HEK293 (cell line): Measurements from ENCODE around the gene ZSCAN20.

Experiments used
- ATF2 ChIP-seq: fragments of 450-650 bp; formaldehyde crosslinking; IDR thresholded peaks from 2 replicates; pipeline ENCODE4 v1.5.1; 2016; ENCODE audit warnings: missing biosample characterization, missing genetic modification characterization, low read depth
- CTCF ChIP-seq: fragments of 450-650 bp; formaldehyde crosslinking; IDR thresholded peaks from 2 replicates; pipeline ENCODE4 v1.5.1; 2016; ENCODE audit warnings: missing biosample characterization, missing genetic modification characterization
- HOXA7 ChIP-seq: sonication (generic); formaldehyde crosslinking; IDR thresholded peaks from 2 replicates; pipeline ENCODE4 v1.8.1; 2022; ENCODE audit warnings: missing genetic modification reagents, borderline replicate concordance
- PBX3 ChIP-seq: sonication (generic); formaldehyde crosslinking; IDR thresholded peaks from 2 replicates; pipeline ENCODE4 v1.8.1; 2022; ENCODE audit warnings: mild to moderate bottlenecking, moderate library complexity, missing genetic modification reagents
- ZBTB21 ChIP-seq: fragments of 450-650 bp; formaldehyde crosslinking; IDR thresholded peaks from 2 replicates; pipeline ENCODE4 v1.5.1; 2017; ENCODE audit warnings: missing biosample characterization, missing genetic modification characterization
- ZNF10 ChIP-seq: fragments of 450-650 bp; formaldehyde crosslinking; IDR thresholded peaks from 2 replicates; pipeline ENCODE4 v1.5.1; 2017; ENCODE audit warnings: missing biosample characterization, missing genetic modification characterization
- ZNF398 ChIP-seq: fragments of 450-650 bp; formaldehyde crosslinking; IDR thresholded peaks from 2 replicates; pipeline ENCODE4 v1.5.1; 2017; ENCODE audit warnings: missing biosample characterization, missing genetic modification characterization
- ZNF558 ChIP-seq: fragments of 450-650 bp; formaldehyde crosslinking; IDR thresholded peaks from 2 replicates; pipeline ENCODE4 v1.5.1; 2016; ENCODE audit warnings: missing biosample characterization, missing genetic modification characterization
- ZNF626 ChIP-seq: fragments of 450-650 bp; sonication (Bioruptor Pico); formaldehyde crosslinking; IDR thresholded peaks from 2 replicates; pipeline ENCODE4 v1.5.1; 2018; ENCODE audit warnings: missing biosample characterization, missing genetic modification characterization, inconsistent platforms
- ZNF692 ChIP-seq: fragments of 450-650 bp; formaldehyde crosslinking; IDR thresholded peaks from 2 replicates; pipeline ENCODE4 v1.5.1; 2016; ENCODE audit warnings: missing biosample characterization, missing genetic modification characterization

- TF ChIP-seq CTCF (tag by site-specific recombination) (no peak), ZBTB21 (tag by site-specific recombination) (no peak), HOXA7 (CRISPR knock-in tag) (no peak), ZNF692 (tag by site-specific recombination) (no peak), ZNF626 (tag by site-specific recombination) (no peak), PBX3 (no peak), ATF2 (tag by site-specific recombination) (no peak), ZNF10 (tag by site-specific recombination) (no peak), ZNF398 (tag by site-specific recombination) (no peak), ZNF558 (tag by site-specific recombination) (no peak)
Observed at GRCh38 chr1:33436557-33437285, 35.7 kb upstream of the ZSCAN20 start.
